ENCODE data around the gene BAZ2B.

GRCh38 chr2:159484532-159484931 is 131.8 kb downstream of the BAZ2B start:
- no peak for TF ChIP-seq ZNF785 (CRISPR knock-in tag; IDR thresholded peaks at IDR 0.05)
- no peak for TF ChIP-seq NR3C1 (CRISPR knock-in tag; IDR thresholded peaks at IDR 0.05)

All from K562 (cell line).